K562 (cell line): ENCODE measurements around the gene FGF14. TPM values are rescaled to one million over a fixed set of nuclear protein-coding genes. Genes with fewer than 3 reads are reported as not detected.

ENCODE experiments used
- ATAC-seq: fragments of 200-7000 bp; cut with Tn5 transposase; 3 replicates; pipeline ENCODE4 v1.9.1; 2020; ENCODE audit warnings: moderate library complexity
- BruUV-seq: library from RNA; stranded (reverse); fragments of 400-500 nt; replicated peaks from 2 replicates; lab custom pipeline; 2021; lab: Mats Ljungman, UMichigan
- CTCF ChIA-PET: fragments of 300-600 bp; formaldehyde crosslinking; extraction: SDS; loops from one replicate; lab custom pipeline; 2021; ENCODE audit warnings: low intra/inter-chr PET ratio; lab: Yijun Ruan, JAX
- POLR2A ChIA-PET: fragments of 300-600, 350-650 bp; sonication (Branson Sonifier 250); formaldehyde crosslinking; extraction: SDS; loops from one replicate; lab custom pipeline; 2021; ENCODE audit warnings: antibody characterized with exemption, inconsistent platforms; lab: Yijun Ruan, JAX
- DNase-seq, 4 experiments: peaks; one replicate each; pipeline versions ENCODE4 v3.0.0 to v3.0.0-alpha.2; 2011 to 2018; ENCODE audit warnings: low spot score in 3 of 4, mixed read lengths in 3 of 4; ENCODE audit errors: extremely low read depth in 1 of 4
- FAIRE-seq: peaks from 2 replicates; lab custom pipeline; 2011; peaks lifted over from hg19 to GRCh38; lab: Jason Lieb, UNC
- H2AFZ ChIP-seq: 2 replicates; pipeline ENCODE4 v1.6.0; 2011; ENCODE audit warnings: low read depth, low read length, control low read depth, inconsistent platforms
- H3K27ac ChIP-seq: fragments of 200-600 bp; 3 replicates; pipeline ENCODE4 v1.8.0; 2011; ENCODE audit warnings: low read depth, mild to moderate bottlenecking, control low read depth, inconsistent platforms, low read length, moderate library complexity, mixed read lengths; ENCODE audit errors: extremely low read depth
- H3K27me3 ChIP-seq, 2 experiments: fragments of 300-600 bp in 1 of 2; 2 replicates in 1 of 2; 3 replicates in 1 of 2; pipeline versions ENCODE4 v1.6.0 to v1.8.0; 2011; ENCODE audit warnings: inconsistent platforms in 2 of 2, low read length in 2 of 2, mild to moderate bottlenecking in 1 of 2, mixed read lengths in 1 of 2, moderate library complexity in 1 of 2; ENCODE audit not compliant: control insufficient read depth in 2 of 2, insufficient read depth in 2 of 2
- H3K36me3 ChIP-seq: fragments of 300-600 bp; 3 replicates; pipeline ENCODE4 v1.8.0; 2011; ENCODE audit warnings: mild to moderate bottlenecking, low read length, inconsistent platforms; ENCODE audit not compliant: control insufficient read depth, insufficient read depth
- H3K4me1 ChIP-seq, 2 experiments: fragments of 200-600 bp in 1 of 2; replicated peaks in 1 of 2; 2 replicates in 1 of 2; 3 replicates in 1 of 2; pipeline versions ENCODE4 v1.5.1 to v1.8.0; 2011; ENCODE audit warnings: inconsistent platforms in 2 of 2, low read length in 2 of 2, mild to moderate bottlenecking in 1 of 2, mixed read lengths in 1 of 2, moderate library complexity in 1 of 2; ENCODE audit not compliant: control insufficient read depth in 2 of 2, insufficient read depth in 2 of 2
- H3K4me2 ChIP-seq: 2 replicates; pipeline ENCODE4 v1.6.1; 2011; ENCODE audit warnings: low read length, control low read depth, inconsistent platforms, mixed read lengths; ENCODE audit not compliant: insufficient read depth
- H3K4me3 ChIP-seq: fragments of 200-600 bp; sonication (generic), shearing (Covaris generic); 2 replicates; pipeline ENCODE4 v1.5.1; 2016; ENCODE audit warnings: control low read depth, inconsistent platforms
- H3K79me2 ChIP-seq: fragments of 200-600 bp; 3 replicates; pipeline ENCODE4 v1.8.0; 2011; ENCODE audit warnings: low read length, inconsistent platforms; ENCODE audit not compliant: control insufficient read depth, insufficient read depth
- H3K9ac ChIP-seq, 2 experiments: 2 replicates each; pipeline versions ENCODE4 v1.6.0 to v1.6.1; 2011; ENCODE audit warnings: low read depth in 2 of 2, low read length in 2 of 2, control low read depth in 1 of 2, inconsistent platforms in 1 of 2, mild to moderate bottlenecking in 1 of 2, mixed read lengths in 1 of 2; ENCODE audit not compliant: insufficient read depth in 1 of 2
- H3K9me1 ChIP-seq: one replicate; pipeline ENCODE4 v1.6.0; 2011; ENCODE audit warnings: inconsistent platforms, mild to moderate bottlenecking, low read length, moderate library complexity; ENCODE audit not compliant: control insufficient read depth, insufficient read depth
- H3K9me3 ChIP-seq: replicated peaks from 2 replicates; pipeline ENCODE4 v1.5.1; 2011; ENCODE audit warnings: low read depth, low read length, inconsistent platforms; ENCODE audit not compliant: control insufficient read depth, insufficient read depth
- H4K20me1 ChIP-seq: replicated peaks from 2 replicates; pipeline ENCODE4 v1.6.1; 2011; ENCODE audit warnings: low read length, inconsistent platforms, mixed read lengths; ENCODE audit not compliant: control insufficient read depth, insufficient read depth
- CGGBP1 ChIP-seq: fragments of 250-450 bp; sonication (Bioruptor Pico); IDR thresholded peaks from 2 replicates; pipeline ENCODE4 v1.9.0; 2021; ENCODE audit warnings: mild to moderate bottlenecking
- GABPB1 ChIP-seq: sonication (generic); formaldehyde crosslinking; IDR thresholded peaks from 2 replicates; pipeline ENCODE4 v1.8.0; 2022; ENCODE audit warnings: mild to moderate bottlenecking, missing genetic modification reagents
- MCM2 ChIP-seq: fragments of 450-650 bp; IDR thresholded peaks from 2 replicates; pipeline ENCODE4 v1.6.1; 2017; ENCODE audit warnings: low read depth, mild to moderate bottlenecking
- NCOA4 ChIP-seq: fragments of 450-650 bp; IDR thresholded peaks from 2 replicates; pipeline ENCODE4 v1.6.1; 2018; ENCODE audit warnings: mild to moderate bottlenecking; ENCODE audit not compliant: partially characterized antibody
- POLR2AphosphoS5 ChIP-seq: IDR thresholded peaks from 2 replicates; pipeline ENCODE4 v1.6.1; 2011; ENCODE audit warnings: mild to moderate bottlenecking, low read depth, low read length, moderate library complexity; ENCODE audit not compliant: control insufficient read depth, insufficient read depth
- SIN3B ChIP-seq: fragments of 450-650 bp; IDR thresholded peaks from 2 replicates; pipeline ENCODE4 v1.6.1; 2017; ENCODE audit warnings: low read depth, mild to moderate bottlenecking, moderate library complexity
- SMAD4 ChIP-seq: fragments of 250-450 bp; sonication (Bioruptor Pico); conservative IDR thresholded peaks from 2 replicates; pipeline ENCODE4 v1.8.0; 2021; ENCODE audit warnings: inconsistent platforms, mild to moderate bottlenecking, moderate library complexity
- TCF15 ChIP-seq: fragments of 250-450 bp; sonication (Bioruptor Pico); IDR thresholded peaks from 2 replicates; pipeline ENCODE4 v1.8.0; 2022; ENCODE audit warnings: moderate library complexity, mild to moderate bottlenecking, inconsistent platforms
- ZBTB1 ChIP-seq: sonication (generic); formaldehyde crosslinking; IDR thresholded peaks from 2 replicates; pipeline ENCODE4 v1.8.1; 2023; ENCODE audit warnings: missing genetic modification reagents, low read depth, mild to moderate bottlenecking, borderline replicate concordance
- WGBS: fragments of 100-300 bp; shearing (Covaris generic); methylation state at CpG from one replicate; pipeline ENCODE4 v1.1.6; 2016; ENCODE audit warnings: low coverage, mixed read lengths; ENCODE audit not compliant: insufficient coverage; ENCODE audit errors: missing lambda C conversion rate; 5-methylcytosine and 5-hydroxymethylcytosine counted together
- in situ Hi-C: fragments of 300-500 bp; cut with MboI; formaldehyde crosslinking; loops from 4 replicates; pipeline ENCODE4 v1.15.0; 2018; ENCODE audit warnings: inconsistent platforms, mixed read lengths
- intact Hi-C: fragments of 100-400 bp; cut with micrococcal nuclease; formaldehyde crosslinking; loops from 2 replicates; pipeline ENCODE4 v1.14.2; 2022
- polyA plus RNA-seq, 8 experiments: library from polyadenylated mRNA; depleted of rRNA in 4 of 8; stranded (reverse) in 5 of 8; unstranded in 3 of 8; fragments of >200 nt; fragmentation: Nextera tagmentation in 2 of 8; fragmentation: Illumina TruSeq in 1 of 8; extraction: Ambion mirVana in 2 of 8; extraction: Trizol in 1 of 8; gene quantifications; 2 replicates each; pipeline versions ENCODE4 v1.2.1 to v1.2.3, GENCODE V29; 2011 to 2014; ENCODE audit warnings: inconsistent platforms in 1 of 8, missing spikeins in 1 of 8
- total RNA-seq, 7 experiments: library from RNA; depleted of rRNA in 6 of 7; stranded (reverse); fragments of >200 nt in 6 of 7; fragmentation: Illumina TruSeq in 2 of 7; extraction: Trizol in 2 of 7; gene quantifications; 2 replicates each; pipeline versions ENCODE4 v1.2.1 to v1.2.3, GENCODE V29; 2011 to 2021; ENCODE audit warnings: low replicate concordance in 1 of 7

The FGF14 gene
- total and polyA plus RNA-seq, 9 of the 15 experiments (the other 6 are each of a cell fraction or from before 2014, with no cell fraction given): not detected

GRCh38 chr13:101837288-101837687, 564.6 kb downstream of the FGF14 start:
- ChIA-PET CTCF (no interaction called here), POLR2A (no interaction called here)
- in situ Hi-C loops: no loop called here
- no peak for FAIRE-seq
- Histone ChIP-seq H2AFZ (no peak overlapping the region), H3K4me3 (no peak overlapping the region), H3K36me3 (no peaks in the 10 kb centered on the region), H3K4me2 (no peak overlapping the region), H3K9me3 (no peaks in the 10 kb centered on the region), H3K4me1 (no peaks in the 10 kb centered on the region), H3K27me3 (no peaks in the 10 kb centered on the region), H3K9ac (no peak overlapping the region), H3K79me2 (no peaks in the 10 kb centered on the region), H4K20me1 (no peaks in the 10 kb centered on the region), H3K27ac (no peak overlapping the region), H3K9me1 (no peaks in the 10 kb centered on the region)
- intact Hi-C loops: no loop called here
- no peak for DNase-seq
- no TSS peak for BruUV-seq
- 4% methylated on average over 2 of the region's 2 CpGs for WGBS
- TF ChIP-seq CGGBP1 (CRISPR knock-in tag) (no peak), TCF15 (no peak), GABPB1 (no peak), POLR2AphosphoS5 (no peak), SIN3B (no peak), ZBTB1 (CRISPR knock-in tag) (no peak), NCOA4 (no peak), SMAD4 (CRISPR knock-in tag) (no peak), MCM2 (no peak)
- no peak for ATAC-seq
